HL-60 (cell line): ENCODE data around the gene WARS2.

Experiments used
- CTCF ChIP-seq: IDR thresholded peaks from one replicate; pipeline ENCODE4 v1.5.1; 2011; ENCODE audit warnings: low read length, control low read depth, inconsistent platforms; ENCODE audit not compliant: insufficient read depth
- GABPA ChIP-seq: IDR thresholded peaks from 2 replicates; pipeline ENCODE4 v1.6.1; 2012; ENCODE audit warnings: low read depth
- POLR2AphosphoS5 ChIP-seq: IDR thresholded peaks from 2 replicates; pipeline ENCODE4 v1.6.1; 2012; ENCODE audit warnings: low read depth
- REST ChIP-seq: IDR thresholded peaks from 2 replicates; pipeline ENCODE4 v1.6.1; 2012; ENCODE audit warnings: low read depth; ENCODE audit not compliant: insufficient replicate concordance
- SPI1 ChIP-seq: IDR thresholded peaks from 2 replicates; pipeline ENCODE4 v1.6.1; 2012; ENCODE audit warnings: low read depth, mild to moderate bottlenecking, borderline replicate concordance

GRCh38 chr1:119187416-119187815 lies 47.0 kb upstream of the WARS2 start:
- no peak for TF ChIP-seq CTCF
- TF ChIP-seq REST = no peak
- no peak for TF ChIP-seq POLR2AphosphoS5
- no peak for TF ChIP-seq GABPA
- no peak for TF ChIP-seq SPI1
